Measurements from ENCODE around the gene PCDH1.

GRCh38 chr5:141881886-141882285 lies 3.7 kb upstream of the PCDH1 start:
- TF ChIP-seq ZNF274 (IDR thresholded peaks at IDR 0.05; ENCODE audit: low read depth, low read length), result no peak
- TF ChIP-seq YY1 (IDR thresholded peaks at IDR 0.05; ENCODE audit: insufficient read depth, insufficient read length), result no peak
- no peak for TF ChIP-seq SUZ12 (IDR thresholded peaks at IDR 0.05; ENCODE audit: extremely low read depth, insufficient read depth, insufficient read length)

All from NT2/D1 (cell line).